NOMO-1 treated with DMSO at 0.1 percent for 48 hours (cell line): ENCODE data around the gene SLCO2B1.

Source experiments
- DNase-seq: peaks from one replicate; lab custom pipeline; 2025; ENCODE audit not compliant: unreplicated experiment; lab: John Stamatoyannopoulos, UW

SLCO2B1 gene

DNA sequence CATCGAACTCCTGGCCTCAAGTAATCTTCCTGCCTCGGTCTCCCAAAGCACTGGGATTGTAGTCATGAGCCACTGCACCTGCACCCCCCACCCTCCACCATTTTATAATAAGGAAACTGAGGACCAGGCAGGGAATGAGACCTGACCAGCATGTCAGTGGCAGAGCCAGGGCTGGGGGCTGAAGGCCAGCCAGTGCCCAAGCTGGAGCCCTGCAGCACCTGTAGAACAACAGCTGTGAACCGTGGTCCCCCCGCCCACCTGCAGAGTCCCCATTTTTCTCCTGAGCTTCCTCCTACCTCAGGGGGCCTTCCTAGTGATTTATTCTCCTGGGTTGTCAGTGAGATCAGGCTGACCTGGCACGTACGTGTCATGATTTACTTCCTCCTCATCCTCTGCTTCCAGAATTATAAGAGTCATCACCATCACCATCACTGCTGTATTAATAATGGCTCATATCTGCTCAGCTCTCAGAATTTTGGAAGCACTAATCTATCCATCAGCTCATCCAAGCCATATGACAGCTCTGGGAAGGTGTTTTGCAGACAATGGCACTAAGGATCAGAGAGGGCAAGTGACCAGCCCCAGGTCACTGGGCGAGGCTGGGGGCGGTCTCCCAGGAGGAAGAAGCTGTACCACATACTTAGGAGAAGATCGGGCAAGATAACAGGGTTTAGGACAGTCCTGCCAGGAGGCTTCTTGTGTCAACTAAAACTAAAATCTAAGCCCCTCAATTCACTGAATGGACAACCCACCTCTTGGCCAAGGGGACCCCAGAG lies 5.5 kb upstream of the SLCO2B1 start:
- DNase-seq, result no peak

DNA sequence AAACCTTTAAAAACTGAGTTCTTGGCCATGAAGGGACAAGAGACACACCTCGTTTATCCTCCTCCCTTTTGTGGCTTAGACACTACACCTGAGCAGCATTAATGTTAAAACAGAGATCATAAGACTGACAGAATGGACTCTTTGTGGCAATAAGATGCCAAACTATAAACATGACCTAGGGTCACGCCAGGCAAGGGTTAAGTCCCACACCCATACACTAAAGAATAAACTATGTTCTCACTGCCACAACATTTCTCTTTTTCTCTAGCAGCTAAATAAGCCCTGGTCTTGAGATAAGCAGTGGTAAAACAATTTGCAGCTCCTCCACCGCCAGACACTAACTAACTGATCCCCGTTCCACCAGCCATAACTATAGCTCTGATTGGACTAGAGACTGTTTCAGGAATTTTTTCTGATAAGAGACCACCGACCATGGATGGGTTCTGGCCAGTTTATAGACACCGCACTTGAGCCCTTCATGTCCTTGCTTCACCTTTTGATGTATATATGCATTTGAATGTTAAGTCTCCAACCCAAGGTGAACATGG lies 4.9 kb upstream of the SLCO2B1 start:
- DNase-seq, result no peak

DNA sequence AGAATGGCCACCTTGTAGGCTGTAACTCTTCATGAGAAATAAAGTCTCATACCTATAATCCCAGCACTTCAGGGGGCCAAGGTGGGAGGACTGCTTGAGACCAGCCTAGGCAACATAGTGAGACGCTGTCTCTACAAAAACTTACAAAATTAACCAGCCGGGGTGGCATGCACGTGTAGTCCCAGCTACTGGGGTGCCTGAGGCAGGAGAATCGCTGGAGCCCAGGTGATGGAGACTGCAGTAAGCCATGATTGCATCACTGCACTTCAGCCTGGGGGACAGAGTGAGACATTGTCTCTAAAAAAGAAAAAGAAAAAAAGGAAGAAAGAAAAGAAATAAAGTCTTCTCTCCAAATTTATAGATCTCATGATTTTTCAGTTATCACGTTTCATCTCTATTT lies 4.2 kb upstream of the SLCO2B1 start:
- no peak for DNase-seq

DNA sequence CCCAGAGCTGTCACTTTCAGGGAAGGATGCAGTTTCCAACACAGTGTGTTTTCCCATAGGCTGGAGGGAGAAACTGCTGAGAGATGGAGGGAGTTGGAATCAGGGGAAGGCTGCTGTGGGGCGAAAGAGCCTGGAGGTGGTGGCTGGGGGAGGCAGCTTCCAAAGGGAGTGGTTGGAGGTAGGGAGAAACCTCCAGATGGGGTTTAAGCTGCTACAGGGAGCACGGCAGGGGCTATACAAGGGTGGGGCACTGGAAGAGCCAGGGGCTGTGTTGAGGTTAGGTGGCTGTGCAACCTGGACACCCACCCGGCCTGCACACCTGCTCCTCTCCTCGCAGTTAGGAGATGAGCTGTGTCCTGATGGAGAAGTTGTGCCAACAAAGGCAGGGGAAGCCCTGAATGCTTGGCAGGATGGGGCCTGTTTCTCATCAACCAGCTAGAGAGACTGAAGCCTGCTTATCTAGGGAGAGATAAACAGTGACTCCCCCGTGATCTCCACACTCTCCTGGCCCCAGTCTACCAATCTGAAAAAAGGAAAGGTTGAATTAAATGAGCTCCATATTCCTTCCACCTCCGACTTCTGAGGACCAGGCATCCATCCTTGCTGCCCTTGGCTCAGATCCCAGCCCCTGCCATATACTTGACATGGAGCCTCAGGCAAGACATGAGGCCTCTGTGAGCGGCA lies 3.6 kb upstream of the SLCO2B1 start:
- DNase-seq, result no peak

DNA sequence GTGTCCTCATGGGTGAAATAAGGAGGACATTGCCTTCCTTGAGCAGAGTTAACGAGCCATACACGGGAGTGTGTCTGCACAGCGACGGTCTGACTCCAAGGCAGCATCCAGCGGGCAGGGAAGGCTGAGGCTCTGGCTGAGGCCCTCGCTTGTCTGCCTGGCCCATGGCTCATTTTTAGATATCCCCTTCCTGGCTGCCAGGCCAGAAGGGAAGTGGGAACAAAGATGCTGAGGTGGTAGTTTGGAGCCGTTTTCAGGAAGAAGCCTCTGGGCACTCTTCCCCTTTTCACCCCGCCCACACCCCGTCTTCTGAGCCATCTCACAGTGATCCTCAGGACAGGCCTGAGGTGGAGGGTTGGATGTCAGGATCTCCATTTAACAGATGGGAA lies 3.0 kb upstream of the SLCO2B1 start:
- peak; percentile 4 for DNase-seq

DNA sequence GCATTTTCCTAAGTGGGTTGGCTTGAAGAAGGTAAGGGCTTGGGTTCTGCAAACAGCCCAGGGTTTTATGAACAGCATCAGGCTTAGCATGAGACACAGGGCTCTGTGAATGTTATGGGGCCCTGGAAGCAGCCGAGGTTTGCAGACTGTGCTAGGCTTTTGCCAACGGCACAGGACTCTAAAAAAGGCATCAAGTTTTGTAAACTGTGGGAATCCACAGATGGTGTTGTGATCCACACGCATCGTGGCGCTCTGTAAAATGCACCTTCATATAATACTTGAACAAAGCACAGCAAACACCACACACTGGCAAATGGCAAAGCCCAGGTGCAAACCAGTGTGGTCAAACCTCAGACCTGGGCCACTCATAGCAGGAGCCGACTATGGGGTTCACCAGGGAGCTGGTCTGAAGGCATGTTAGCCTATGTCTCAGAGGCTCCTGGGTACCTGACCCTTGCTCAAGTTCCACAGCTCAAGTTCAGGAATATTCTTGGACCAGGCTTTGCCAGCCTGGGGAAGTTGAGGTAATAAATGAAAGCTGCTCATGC lies 2.4 kb upstream of the SLCO2B1 start:
- DNase-seq, result no peak

DNA sequence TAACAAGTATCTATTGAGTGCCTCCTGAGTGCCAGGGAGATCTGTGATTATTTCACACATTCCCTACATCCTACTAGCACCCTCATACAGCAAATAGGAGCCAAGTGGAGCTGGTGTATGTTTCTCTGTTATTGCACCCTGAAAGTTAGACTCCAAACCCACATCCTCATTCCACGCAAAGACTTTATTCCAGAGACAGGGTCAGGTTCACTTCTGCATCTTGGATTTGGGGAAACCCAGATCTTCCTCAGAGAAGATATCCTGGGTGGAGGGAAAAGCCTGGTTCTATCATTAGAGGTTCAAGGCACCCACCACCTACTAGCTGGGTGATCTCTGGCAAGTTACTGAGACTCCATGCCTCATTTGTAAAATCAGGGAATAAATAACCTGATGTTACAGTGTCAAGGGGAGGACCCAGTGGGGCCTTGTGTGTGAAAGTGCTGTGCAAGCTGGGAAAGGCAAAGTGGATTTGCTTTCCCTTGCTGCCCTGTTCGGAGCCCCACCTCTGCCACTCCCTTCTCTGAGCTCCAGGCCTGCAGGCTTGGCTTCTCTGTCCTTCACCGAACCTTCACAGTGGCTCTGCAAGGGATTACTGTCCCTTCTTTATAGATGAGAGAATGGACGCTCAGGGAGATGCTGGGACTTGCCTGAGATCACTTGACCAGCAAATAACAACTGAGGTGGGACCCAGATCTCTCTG lies 991 bp upstream of the SLCO2B1 start:
- no peak for DNase-seq

DNA sequence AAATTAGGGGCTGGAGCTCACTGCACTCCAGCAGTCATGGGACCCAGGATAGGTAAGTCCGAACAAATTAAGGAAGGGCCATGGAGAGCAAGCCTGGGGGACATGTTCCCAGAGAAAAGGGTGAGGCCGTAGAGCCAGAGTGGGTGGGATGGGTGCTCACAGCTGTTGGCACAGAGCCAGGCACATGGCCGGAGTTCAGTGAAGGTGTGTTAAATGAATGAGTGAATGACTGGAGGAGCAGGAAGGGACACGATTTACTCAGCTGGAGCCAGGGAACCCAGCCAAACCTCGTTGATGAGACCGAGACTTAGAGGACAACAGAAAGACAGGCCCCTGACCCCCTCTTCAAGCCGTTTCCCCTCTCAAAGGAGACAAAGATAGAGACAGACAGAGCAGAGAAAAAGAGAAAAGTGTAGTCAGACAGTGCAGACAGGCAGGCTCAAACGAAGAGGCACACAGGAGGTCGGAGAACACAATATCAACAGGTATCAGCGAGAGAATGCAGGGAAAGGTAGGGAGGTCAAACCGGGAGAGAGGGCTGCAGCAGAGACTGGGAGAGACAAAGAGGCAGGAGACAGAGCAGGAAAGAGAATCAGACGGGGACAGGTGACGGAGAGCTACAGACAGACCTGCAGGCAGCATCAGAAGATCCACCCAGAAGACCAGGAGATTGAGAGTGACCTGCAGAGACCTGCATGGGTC lies 590 bp downstream of the SLCO2B1 start:
- DNase-seq, result no peak

DNA sequence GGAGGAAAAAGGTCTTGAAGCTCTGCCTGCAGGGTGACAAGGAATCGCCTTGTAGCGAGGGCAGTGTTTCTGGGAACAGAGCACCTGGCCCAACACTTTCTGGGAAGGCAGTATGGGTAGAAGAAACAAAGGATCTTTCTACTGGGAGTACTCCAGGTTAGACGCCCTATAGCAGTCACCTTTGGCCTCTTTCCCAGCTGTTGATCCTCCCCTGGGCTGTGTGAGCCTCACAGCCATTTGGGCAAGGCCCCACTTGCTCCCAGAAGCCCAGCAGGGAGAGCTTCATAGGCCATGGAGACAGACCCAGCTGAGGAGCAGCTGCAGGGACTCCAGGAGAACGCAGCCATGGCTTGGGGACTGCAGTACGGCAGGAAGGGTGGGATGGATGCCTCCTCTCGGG lies 1.2 kb downstream of the SLCO2B1 start:
- no peak for DNase-seq

DNA sequence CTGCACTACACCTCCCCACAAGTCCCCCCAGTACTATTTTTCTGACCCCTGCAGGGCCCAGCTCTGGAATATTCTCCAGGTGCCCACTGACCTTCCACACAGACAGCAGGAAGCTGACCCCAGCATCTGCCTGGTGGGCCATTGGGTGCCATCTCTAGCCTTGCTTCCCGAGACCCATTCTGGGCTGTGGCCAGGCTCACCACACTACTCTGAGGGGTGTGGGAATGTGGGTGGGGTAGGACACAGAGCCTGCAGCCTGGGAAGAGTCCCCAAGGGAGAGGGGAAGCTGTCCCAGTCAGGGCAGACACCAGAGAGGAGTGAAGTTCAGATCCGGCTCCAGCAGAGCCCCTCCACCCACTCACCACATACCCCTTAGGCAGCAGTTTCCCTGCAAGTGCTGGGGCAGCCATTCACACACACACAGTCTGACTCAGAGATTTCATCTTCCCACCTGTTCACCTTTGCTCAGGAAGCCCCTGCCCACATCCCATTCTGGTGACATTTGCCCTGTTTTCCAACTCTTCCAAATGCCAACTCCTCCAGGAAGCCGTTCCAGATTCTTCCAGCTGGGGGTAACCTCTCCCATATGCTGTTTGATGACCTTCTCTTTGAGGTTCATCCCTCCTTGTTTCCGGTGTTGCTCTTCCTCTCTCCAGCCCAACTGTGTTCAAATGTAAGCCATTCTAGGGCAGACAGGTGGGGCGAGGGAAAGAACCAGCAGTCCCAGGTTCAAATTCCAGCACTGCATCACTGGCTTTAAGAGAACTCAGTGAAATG lies 1.9 kb downstream of the SLCO2B1 start:
- DNase-seq, result no peak

DNA sequence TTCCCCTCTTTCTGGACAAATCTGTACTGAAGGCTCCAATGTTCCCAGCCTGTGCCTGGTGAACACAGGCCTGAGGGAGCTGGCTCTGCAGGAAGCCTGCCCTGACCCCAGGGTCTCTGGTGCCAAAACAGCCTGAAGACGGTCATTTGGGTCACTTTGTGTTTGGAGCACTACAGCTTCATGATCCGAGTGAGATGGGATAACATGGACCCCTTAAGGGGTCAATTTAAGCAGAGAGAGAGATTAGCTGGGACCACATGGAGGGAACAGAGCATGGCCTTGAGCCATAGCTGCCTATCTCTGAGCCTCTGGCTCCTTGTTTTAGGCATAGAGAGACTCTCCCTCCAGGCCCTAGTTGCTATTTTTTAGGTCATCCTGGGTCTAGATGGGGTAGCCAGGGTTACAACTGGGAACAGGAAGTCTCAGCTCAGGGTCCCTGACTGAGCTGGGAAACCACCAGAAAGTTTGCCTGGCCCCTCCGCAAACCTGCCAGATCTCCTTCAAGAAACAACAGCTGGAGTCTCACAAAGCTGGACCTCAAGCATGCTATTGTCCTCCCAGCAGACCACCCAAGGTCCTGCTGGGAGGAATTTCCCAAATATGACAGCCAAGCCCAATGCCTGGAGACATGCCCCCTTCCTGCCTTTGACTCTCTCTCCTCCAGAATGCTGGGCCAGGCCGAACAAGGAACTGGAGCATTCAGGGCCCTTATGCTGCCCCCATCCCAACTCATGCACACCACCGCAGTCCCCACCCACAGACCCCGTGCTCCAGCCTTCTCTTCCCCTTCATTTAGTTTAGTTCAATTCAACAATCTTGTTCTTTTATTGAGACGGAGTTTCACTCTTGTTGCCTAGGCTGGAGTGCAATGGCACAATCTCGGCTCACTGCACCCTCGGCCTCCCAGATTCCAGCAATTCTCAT lies 4.0 kb downstream of the SLCO2B1 start:
- no peak for DNase-seq

DNA sequence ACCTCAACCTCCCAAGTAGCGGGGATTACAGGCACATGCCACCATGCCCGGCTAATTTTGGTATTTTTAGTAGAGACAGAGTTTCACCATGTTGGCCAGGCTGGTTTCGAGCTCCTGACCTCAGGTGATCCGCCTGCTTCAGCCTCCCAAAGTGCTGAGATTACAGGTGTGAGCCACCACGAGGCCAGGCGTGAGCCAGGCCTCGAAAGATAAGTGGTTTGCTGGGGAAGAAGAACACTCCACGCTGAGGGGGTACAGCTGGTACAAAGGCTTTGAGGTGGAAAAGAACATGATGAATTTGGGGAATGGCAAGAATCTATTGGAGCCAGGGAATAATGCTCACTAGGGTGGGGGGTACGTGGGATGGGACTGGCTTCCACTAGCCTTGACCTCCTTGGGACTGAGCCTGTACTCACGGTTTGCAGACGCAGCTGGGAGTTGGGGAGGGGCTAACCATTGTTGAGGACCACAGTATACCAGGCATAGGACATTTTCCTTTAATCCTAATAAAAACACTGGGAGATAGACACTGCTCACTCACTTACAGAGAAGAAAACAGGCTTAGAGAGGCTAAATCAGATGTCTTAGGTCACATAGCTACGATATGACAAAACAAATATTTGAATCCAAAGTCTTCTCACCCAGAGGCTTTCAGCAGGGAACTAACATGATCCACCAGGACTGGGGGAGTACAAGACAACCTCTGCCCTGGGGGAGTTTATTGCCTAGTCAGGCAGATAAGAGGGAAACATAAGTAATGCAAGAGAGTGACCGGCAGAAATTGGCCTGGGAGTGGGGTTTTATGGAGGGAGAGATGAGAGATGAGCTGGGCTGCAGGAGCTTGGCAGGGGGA lies 4.9 kb downstream of the SLCO2B1 start:
- DNase-seq, result no peak

DNA sequence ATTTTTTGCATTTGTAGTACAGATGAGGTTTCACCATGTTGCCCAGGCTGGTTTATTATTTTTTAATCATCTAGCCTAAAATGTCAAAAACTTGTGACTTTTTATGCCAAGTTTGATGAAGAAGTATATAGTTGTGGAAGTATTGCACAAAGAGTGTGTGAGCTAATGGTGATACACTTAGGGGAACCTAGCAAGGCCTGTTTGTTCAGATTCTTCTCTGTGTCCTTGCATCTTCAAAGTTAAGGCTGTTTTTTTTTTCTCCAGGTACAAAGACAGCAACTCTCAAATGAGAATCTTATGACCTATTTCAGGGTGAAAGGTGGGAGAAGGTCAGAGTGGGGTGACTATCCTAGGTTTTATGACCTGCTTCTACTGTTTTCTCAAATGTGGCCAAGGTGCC lies 7.3 kb downstream of the SLCO2B1 start:
- no peak for DNase-seq

DNA sequence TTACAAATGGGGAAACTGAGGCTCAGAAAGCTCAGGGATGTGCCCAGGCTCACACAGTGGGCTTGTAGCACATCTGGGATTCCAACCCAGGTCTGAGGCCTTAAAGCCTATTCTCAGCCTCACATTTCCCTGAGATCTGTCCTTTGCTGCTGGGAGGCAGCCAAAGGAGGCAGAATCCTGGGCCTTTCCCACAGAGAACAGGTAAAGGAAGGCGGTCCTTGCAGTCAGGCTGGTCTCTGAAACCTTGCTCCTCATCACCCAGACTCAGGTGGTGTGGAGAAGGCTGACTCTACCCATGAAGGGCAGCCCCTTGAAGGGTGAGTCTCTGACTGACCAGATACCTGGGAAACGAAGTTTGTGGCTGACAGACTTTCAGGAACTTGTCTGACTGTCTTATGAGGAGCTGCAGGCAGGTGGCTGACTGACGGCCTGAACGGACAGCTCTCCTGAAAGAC lies 7.8 kb downstream of the SLCO2B1 start:
- DNase-seq, result no peak

DNA sequence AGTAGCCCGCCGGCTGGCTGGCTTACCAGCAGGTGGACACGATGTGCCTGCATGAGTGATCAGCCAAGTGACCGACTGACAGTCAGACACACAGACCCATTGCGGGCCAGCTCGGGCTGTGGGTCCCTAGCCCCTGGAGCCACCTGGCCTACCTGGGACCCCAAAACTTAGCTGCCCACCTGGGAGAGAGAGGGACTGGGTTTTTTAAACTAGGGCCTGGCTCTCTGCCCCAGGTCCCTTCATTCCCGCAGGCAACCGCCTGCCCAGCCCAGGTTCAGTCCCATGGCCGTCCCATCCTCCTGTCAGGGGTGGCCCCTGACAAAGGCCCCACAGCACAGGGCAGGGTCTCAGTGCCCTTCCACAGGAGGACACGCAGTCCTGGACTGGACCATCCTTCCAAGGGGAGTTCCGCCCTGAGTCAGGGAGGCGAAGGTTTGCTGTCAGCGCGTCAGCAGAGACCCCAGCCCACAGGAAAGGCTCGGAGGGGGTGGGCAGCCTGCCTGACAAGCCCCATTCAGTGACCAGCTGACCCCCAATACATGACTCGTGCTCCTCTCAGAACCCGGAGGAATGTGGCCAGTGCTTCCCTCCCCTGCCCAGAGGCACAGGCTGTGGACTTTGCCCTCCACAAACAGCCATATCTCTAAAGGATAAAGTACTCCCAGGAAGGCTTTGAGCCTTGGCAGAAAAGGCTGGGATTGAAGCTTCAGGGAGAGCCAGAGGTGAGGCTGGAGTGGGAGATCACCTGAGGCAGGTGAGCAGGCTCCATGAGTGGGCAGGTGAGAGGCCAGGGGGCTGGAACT lies 8.4 kb downstream of the SLCO2B1 start:
- DNase-seq, result no peak

DNA sequence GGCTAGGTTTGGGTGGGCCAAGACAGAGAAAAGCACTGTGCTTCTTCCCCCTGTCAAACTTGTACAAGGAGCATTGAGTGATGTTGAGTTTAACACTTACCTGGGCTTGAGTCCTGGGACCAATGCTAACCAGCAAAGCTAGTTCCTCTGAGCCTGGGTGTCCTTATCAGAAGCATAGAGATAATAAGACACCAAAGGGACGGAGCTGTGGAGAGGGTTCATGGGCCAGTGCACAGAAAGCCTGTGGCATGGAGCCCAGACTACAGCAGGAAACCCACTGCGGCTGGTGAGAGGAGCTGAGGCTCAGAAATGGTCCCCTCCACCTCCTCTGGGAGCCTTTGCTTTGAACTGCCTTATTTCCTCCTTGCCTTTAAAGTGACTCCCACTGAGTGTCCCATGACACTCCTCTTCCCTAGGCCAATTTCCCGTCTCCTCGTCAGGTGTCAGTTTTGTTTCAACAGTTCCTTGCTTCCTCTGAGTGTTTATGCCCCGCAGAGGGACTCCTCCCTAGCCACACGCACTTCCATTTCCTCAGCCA lies 9.4 kb downstream of the SLCO2B1 start:
- no peak for DNase-seq

DNA sequence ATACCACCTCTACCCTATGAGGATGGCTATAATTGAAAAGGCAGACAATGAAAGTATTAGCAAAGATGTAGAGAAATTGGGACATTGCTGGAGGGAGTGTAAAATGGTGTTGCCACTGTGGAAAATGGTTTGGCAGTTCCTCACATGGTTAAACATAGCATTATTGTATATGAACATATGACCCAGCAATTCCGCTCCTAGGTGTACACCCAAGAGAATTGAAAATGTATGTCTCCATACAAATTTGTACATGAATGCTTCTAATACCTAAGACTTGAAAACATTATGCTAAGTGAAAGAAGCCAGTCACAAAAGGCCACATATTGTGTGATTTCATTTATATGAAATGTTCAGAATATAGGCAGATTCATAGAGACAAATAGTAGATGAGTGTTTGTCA lies 10.0 kb downstream of the SLCO2B1 start:
- no peak for DNase-seq
